Heart right ventricle (tissue), 16 donors: ENCODE results near the gene FAM229B. TPM values are rescaled to one million over a fixed set of nuclear protein-coding genes. Genes with fewer than 3 reads are reported as not detected.
A peak's percentile ranks its signal among the peaks of the same experiment; 100 is the strongest.
"Not testable (repeated sequence)": the region's sequence is repeated elsewhere in the genome, so short reads cannot be mapped to it uniquely, and the experiment has no call there.

Source experiments
- ATAC-seq, 8 donors: fragments of 200-7000 bp; cut with Tn5 transposase; one replicate each; pipeline ENCODE4 v1.9.1; 2020; ENCODE audit warnings: mild to moderate bottlenecking in 8 of 8, moderate library complexity in 8 of 8, moderate number of reproducible peaks in 1 of 8
- DNase-seq, 2 donors: peaks; one replicate each; pipeline ENCODE4 v3.0.0-alpha.2; 2020
- H3K27ac ChIP-seq, 10 donors: fragments of 200-600 bp; sonication (generic) in 2 of 10; one replicate each; pipeline versions ENCODE4 v1.5.0 to v1.8.0; 2020 to 2022; ENCODE audit warnings: mild to moderate bottlenecking in 3 of 10
- H3K27me3 ChIP-seq, 7 donors: fragments of 200-600 bp; one replicate each; pipeline ENCODE4 v1.8.0; 2021 to 2022; ENCODE audit warnings: mild to moderate bottlenecking in 2 of 7
- H3K36me3 ChIP-seq, 9 donors: fragments of 200-600 bp; sonication (generic) in 1 of 9; one replicate each; pipeline versions ENCODE4 v1.5.0 to v1.8.0; 2020 to 2022; ENCODE audit warnings: mild to moderate bottlenecking in 2 of 9
- H3K4me1 ChIP-seq, 9 donors: fragments of 200-600 bp; sonication (generic) in 1 of 9; one replicate each; pipeline versions ENCODE4 v1.5.0 to v1.8.0; 2020 to 2022; ENCODE audit warnings: mild to moderate bottlenecking in 4 of 9
- H3K4me3 ChIP-seq, 10 donors: fragments of 200-600 bp; sonication (generic) in 2 of 10; one replicate each; pipeline versions ENCODE4 v1.5.0 to v1.8.0; 2020 to 2022; ENCODE audit warnings: mild to moderate bottlenecking in 7 of 10, moderate library complexity in 2 of 10
- H3K9me3 ChIP-seq, 11 donors: fragments of 200-600 bp in 10 of 11; sonication (generic) in 2 of 11; one replicate each; pipeline versions ENCODE4 v1.5.0 to v1.8.0; 2013 to 2022; ENCODE audit warnings: mild to moderate bottlenecking in 2 of 11, control low read depth in 1 of 11, moderate library complexity in 1 of 11
- CTCF ChIP-seq, 9 donors: fragments of 200-600 bp; sonication (generic) in 2 of 9; IDR thresholded peaks; one replicate each; pipeline versions ENCODE4 v1.5.0 to v1.8.0; 2021 to 2022; ENCODE audit warnings: antibody characterized with exemption in 9 of 9, mild to moderate bottlenecking in 5 of 9, moderate library complexity in 1 of 9
- WGBS, 2 donors: extraction: QIAGEN DNeasy Blood & Tissue Kit; methylation state at CpG; one replicate each; pipeline ENCODE4 v1.1.7; 2013; ENCODE audit warnings: inconsistent platforms in 1 of 2; 5-methylcytosine and 5-hydroxymethylcytosine counted together
- intact Hi-C, 10 donors: fragments of 100-400 bp; cut with DNase I; formaldehyde crosslinking; loops; one replicate each; pipeline versions ENCODE4 v1.11.1 to v1.14.2; 2022
- polyA plus RNA-seq, 2 donors: library from polyadenylated mRNA; stranded (reverse); fragments of 200-250 nt; gene quantifications; one replicate each; pipeline ENCODE4 v1.2.3, GENCODE V29; 2013
- total RNA-seq, 10 donors: library from RNA; stranded (reverse); fragmentation: NEBNext Ultra II Directional in 3 of 10; extraction: Animal tissue kit (Norgen Biotek cat#: 25700) in 3 of 10; gene quantifications; one replicate each; pipeline versions ENCODE4 v1.2.1 to v1.2.4, GENCODE V29; 2021 to 2023
- donor health status: Arrhythmogenic right ventricular cardiomyopathy.
- donor health status: ischemic (EF 13 %, LVEDD 7.1; RV severe dilation, severe dysfunction).
- donor health status: healthy with polysubstance abuse.
- donor health status: DM: no; HTN: yes; CAD: no.
- donor health status: DM: no; HTN: no; CAD: no.
- donor health status: ischemic (EF 25% LVEDD 6.9; RV normal size, moderate dysfunction).
- donor health status: ischemic (EF 25% LVEDD 5.7; RV mildly dilated, moderate dysfunction).
- donor health status: healthy.
- donor health status: DM: yes; HTN: yes; CAD: no.
- donor health status: Ischemic cardiomyopathy.
- donor health status: ischemic (EF 35%, LVEDD 5.7; RV mildly dilated, moderate dysfunction).
- donor health status: nonischemic (EF 11% LVEDD 7.7; RV severe dilation, severe dysfunction).
- donor health status: DM: yes; HTN: yes; CAD: no.
- donor health status: PGD.
- donor health status: ischemic (EF 29% LVEDD 5.4; RV normal size, mild dysfunction).
- donor health status: nonischemic (EF 23%, LVEDD 6.1; RV moderate dilation, normal function).

FAM229B gene
- total and polyA plus RNA-seq, 12 donors, result 36.7 to 88.7 (median 59.8) TPM

GRCh38 chr6:112086744-112087135 is 651 bp upstream of the FAM229B start:
- intact Hi-C loops, result no loop called here
- DNase-seq, result no peak
- ATAC-seq, result peak in 7 of 8 donors; percentile 17 to 54 (median 30)
- WGBS, 2 donors, result 0 to 1% methylated on average over 8 of the region's 8 CpGs
- peak in 4 of 9 donors; percentile 25 to 37 (median 34) for TF ChIP-seq CTCF (IDR thresholded peaks at IDR 0.05)
- Histone ChIP-seq H3K4me1 (peaks cover 0 to 34% (median 28%) of the 10 kb centered on the region in 9 donors), H3K9me3 (no peaks in the 10 kb centered on the region), H3K27ac (peak overlapping the region; percentile 55 to 91 (median 86)), H3K4me3 (peak overlapping the region; percentile 63 to 88 (median 78)), H3K36me3 (peaks cover 0 to 38% (median 9%) of the 10 kb centered on the region in 9 donors), H3K27me3 (no peaks in the 10 kb centered on the region)

- Histone ChIP-seq H3K4me1 (peaks cover 0 to 34% (median 28%) of the 10 kb centered on the region in 9 donors), H3K36me3 (peaks cover 0 to 27% (median 9%) of the 10 kb centered on the region in 9 donors), H3K27me3 (no peaks in the 10 kb centered on the region), H3K4me3 (peak overlapping the region; percentile 63 to 88 (median 78)), H3K27ac (peak overlapping the region; percentile 55 to 91 (median 86)), H3K9me3 (no peaks in the 10 kb centered on the region)
- intact Hi-C loops, result no loop called here
- WGBS, 2 donors, result 16 to 24% methylated on average over 7 of the region's 7 CpGs
- ATAC-seq (no peak), DNase-seq (no peak)
- no peak for TF ChIP-seq CTCF (IDR thresholded peaks at IDR 0.05)
These were observed 525 bp downstream of the FAM229B start for GRCh38 chr6:112087916-112088315.

GRCh38 chr6:112096901-112097300 is 9.5 kb downstream of the FAM229B start:
- DNase-seq (no peak), ATAC-seq (no peak)
- peaks cover 0 to 13% (median 0%) of the 10 kb centered on the region in 9 donors for H3K4me1 ChIP-seq
- TF ChIP-seq CTCF (IDR thresholded peaks at IDR 0.05), result no peak
- intact Hi-C loops, result no loop called here
- H3K27ac ChIP-seq, result no peak overlapping the region
- peaks cover 0 to 29% (median 4%) of the 10 kb centered on the region in 9 donors for H3K36me3 ChIP-seq
- H3K27me3 ChIP-seq, result no peaks in the 10 kb centered on the region
- 96 to 97% methylated on average over 2 of the region's 2 CpGs for WGBS, 2 donors
- H3K4me3 ChIP-seq, result no peak overlapping the region
- no peaks in the 10 kb centered on the region for H3K9me3 ChIP-seq

GRCh38 chr6:112100561-112100960 is 13.2 kb downstream of the FAM229B start:
- no peak overlapping the region for H3K4me3 ChIP-seq
- no peaks in the 10 kb centered on the region for H3K27me3 ChIP-seq
- H3K36me3 ChIP-seq, result peaks cover 0 to 54% (median 4%) of the 10 kb centered on the region in 9 donors
- DNase-seq (no peak), ATAC-seq (peak in 7 of 8 donors; percentile 22 to 84 (median 55))
- peaks cover 0 to 18% (median 0%) of the 10 kb centered on the region in 9 donors for H3K4me1 ChIP-seq
- H3K27ac ChIP-seq, result peak overlapping the region in 3 of 10 donors; percentile 8 to 63 (median 33)
- intact Hi-C loops, result no loop called here
- WGBS, 2 donors, result 62 to 69% methylated on average over 4 of the region's 4 CpGs
- H3K9me3 ChIP-seq, result peaks cover 0 to 4% (median 0%) of the 10 kb centered on the region in 11 donors
- no peak for TF ChIP-seq CTCF (IDR thresholded peaks at IDR 0.05)

GRCh38 chr6:112106026-112106425 is 18.6 kb downstream of the FAM229B start:
- H3K9me3 ChIP-seq, ATAC-seq, intact Hi-C loops, H3K27me3 ChIP-seq, H3K27ac ChIP-seq, DNase-seq, H3K4me3 ChIP-seq: not testable (repeated sequence)
- 84 to 98% methylated on average over 2 of the region's 2 CpGs for WGBS, 2 donors
- peaks cover 0 to 81% (median 33%) of the 10 kb centered on the region in 9 donors for H3K36me3 ChIP-seq
- H3K4me1 ChIP-seq, result peaks cover 0 to 23% (median 0%) of the 10 kb centered on the region in 9 donors
